Fibroblast of the aortic adventitia (primary cell): ENCODE results near the gene RAD23A. TPM values are rescaled to one million over a fixed set of nuclear protein-coding genes. Genes with fewer than 3 reads are reported as not detected.

ENCODE experiments used
- DNase-seq: peaks from one replicate; pipeline ENCODE4 v3.0.0-alpha.2; 2010; ENCODE audit warnings: low read depth
- H3K4me3 ChIP-seq: 2 replicates; pipeline ENCODE4 v1.5.1; 2011; ENCODE audit warnings: low read depth, mild to moderate bottlenecking, control low read depth, low read length, moderate library complexity
- CTCF ChIP-seq: IDR thresholded peaks from 2 replicates; pipeline ENCODE4 v1.5.1; 2011; ENCODE audit warnings: mild to moderate bottlenecking, low read length, control low read depth, inconsistent platforms; ENCODE audit not compliant: insufficient read depth
- total RNA-seq: library from RNA; depleted of rRNA; stranded (reverse); fragments of >200 nt; gene quantifications from 2 replicates; pipeline ENCODE4 v1.2.3, GENCODE V29; 2012; ENCODE audit warnings: low replicate concordance

Gene RAD23A
- total RNA-seq, 1 donor = 101 TPM

GRCh38 chr19:12937927-12938778, 7.5 kb upstream of the RAD23A start, which contains the start of gene CALR:
CALR (plus strand) TSS chr19:12938609; CDS start chr19:12938680, 71 bp downstream.
- H3K4me3 ChIP-seq = peak within 1 kb of the TSS; percentile 93
- DNase-seq = peak; percentile 100
- no peak for TF ChIP-seq CTCF

GRCh38 chr19:12938779-12939601, 6.7 kb upstream of the RAD23A start:
- TF ChIP-seq CTCF = peak; percentile 34
- peak; percentile 56 for DNase-seq
- H3K4me3 ChIP-seq = peak overlapping the region; percentile 93

GRCh38 chr19:12939975-12940423, 5.7 kb upstream of the RAD23A start:
- no peak for DNase-seq
- no peak for TF ChIP-seq CTCF
- H3K4me3 ChIP-seq = peak overlapping the region; percentile 93

- DNase-seq = no peak
- peak overlapping the region; percentile 93 for H3K4me3 ChIP-seq
- TF ChIP-seq CTCF = no peak
Observed at GRCh38 chr19:12940897-12941296, 4.8 kb upstream of the RAD23A start.

GRCh38 chr19:12943437-12944044, 2.1 kb upstream of the RAD23A start:
- no peak for TF ChIP-seq CTCF
- no peak overlapping the region for H3K4me3 ChIP-seq
- no peak for DNase-seq

GRCh38 chr19:12944104-12944674, 1.5 kb upstream of the RAD23A start:
- no peak for DNase-seq
- no peak for TF ChIP-seq CTCF
- no peak overlapping the region for H3K4me3 ChIP-seq
